ENCODE measurements around the gene OPTN.

The OPTN gene

DNA sequence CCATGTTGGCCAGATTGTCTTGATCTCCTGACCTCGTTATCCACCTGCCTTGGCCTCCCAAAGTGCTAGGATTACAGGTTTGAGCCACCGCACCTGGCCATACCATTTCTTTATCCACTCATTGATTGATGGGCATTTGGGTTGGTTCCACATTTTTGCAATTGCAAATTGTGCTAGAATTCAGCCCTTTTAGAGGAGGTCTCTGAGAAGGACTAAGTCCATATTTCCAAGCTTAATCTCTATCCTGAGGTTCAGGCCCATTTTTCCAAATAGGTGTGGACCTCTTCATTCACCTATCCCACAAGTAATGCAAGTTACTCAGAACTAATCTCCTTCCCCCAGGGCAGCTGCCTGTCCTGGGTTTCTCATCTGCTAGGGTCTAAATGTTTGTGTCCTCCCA, 9.7 kb upstream of the OPTN start:
- TF ChIP-seq TAF1 (IDR thresholded peaks at IDR 0.05; ENCODE audit: borderline replicate concordance, insufficient read depth, low read length) (no peak), FOXP2 (optimal IDR thresholded peaks at IDR 0.05; ENCODE audit: borderline replicate concordance, extremely low read depth, extremely low read length, insufficient read depth) (no peak), SIN3A (IDR thresholded peaks at IDR 0.05; ENCODE audit: borderline replicate concordance, insufficient read depth, low read length) (no peak), POLR2AphosphoS5 (IDR thresholded peaks at IDR 0.05; ENCODE audit: low read depth, low read length) (no peak)
- TF ChIP-seq, protein P1, sequence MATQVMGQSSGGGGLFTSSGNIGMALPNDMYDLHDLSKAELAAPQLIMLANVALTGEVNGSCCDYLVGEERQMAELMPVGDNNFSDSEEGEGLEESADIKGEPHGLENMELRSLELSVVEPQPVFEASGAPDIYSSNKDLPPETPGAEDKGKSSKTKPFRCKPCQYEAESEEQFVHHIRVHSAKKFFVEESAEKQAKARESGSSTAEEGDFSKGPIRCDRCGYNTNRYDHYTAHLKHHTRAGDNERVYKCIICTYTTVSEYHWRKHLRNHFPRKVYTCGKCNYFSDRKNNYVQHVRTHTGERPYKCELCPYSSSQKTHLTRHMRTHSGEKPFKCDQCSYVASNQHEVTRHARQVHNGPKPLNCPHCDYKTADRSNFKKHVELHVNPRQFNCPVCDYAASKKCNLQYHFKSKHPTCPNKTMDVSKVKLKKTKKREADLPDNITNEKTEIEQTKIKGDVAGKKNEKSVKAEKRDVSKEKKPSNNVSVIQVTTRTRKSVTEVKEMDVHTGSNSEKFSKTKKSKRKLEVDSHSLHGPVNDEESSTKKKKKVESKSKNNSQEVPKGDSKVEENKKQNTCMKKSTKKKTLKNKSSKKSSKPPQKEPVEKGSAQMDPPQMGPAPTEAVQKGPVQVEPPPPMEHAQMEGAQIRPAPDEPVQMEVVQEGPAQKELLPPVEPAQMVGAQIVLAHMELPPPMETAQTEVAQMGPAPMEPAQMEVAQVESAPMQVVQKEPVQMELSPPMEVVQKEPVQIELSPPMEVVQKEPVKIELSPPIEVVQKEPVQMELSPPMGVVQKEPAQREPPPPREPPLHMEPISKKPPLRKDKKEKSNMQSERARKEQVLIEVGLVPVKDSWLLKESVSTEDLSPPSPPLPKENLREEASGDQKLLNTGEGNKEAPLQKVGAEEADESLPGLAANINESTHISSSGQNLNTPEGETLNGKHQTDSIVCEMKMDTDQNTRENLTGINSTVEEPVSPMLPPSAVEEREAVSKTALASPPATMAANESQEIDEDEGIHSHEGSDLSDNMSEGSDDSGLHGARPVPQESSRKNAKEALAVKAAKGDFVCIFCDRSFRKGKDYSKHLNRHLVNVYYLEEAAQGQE (IDR thresholded peaks at IDR 0.05; ENCODE audit: insufficient read depth in 1 of 2, low read depth in 2 of 2, low read length in 2 of 2), result no peak

DNA sequence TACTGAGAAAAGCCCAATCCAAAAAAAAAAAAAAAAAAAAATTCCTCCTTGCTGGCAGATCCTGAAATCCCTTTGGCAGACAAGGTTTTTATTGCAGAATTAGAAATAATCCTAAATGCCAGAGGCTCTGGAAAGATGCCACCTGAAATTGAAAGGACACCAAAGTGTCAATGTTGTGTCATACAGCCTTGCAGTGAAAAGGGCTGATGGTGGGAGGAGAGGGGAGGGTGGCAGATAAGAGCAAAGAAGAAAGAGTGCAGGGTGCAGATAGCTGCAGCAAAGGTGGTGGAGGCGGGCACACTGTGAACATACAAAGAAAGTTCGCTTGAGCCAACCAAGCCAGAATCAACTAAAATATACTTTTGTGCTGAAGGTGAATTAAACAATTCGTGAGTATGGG, 8.2 kb upstream of the OPTN start:
- TF ChIP-seq POLR2AphosphoS5 (IDR thresholded peaks at IDR 0.05; ENCODE audit: low read depth, low read length), result no peak
- no peak for TF ChIP-seq FOXP2 (optimal IDR thresholded peaks at IDR 0.05; ENCODE audit: borderline replicate concordance, extremely low read depth, extremely low read length, insufficient read depth)
- no peak for TF ChIP-seq TAF1 (IDR thresholded peaks at IDR 0.05; ENCODE audit: borderline replicate concordance, insufficient read depth, low read length)
- TF ChIP-seq, protein P1 (IDR thresholded peaks at IDR 0.05; ENCODE audit: insufficient read depth in 1 of 2, low read depth in 2 of 2, low read length in 2 of 2), result no peak
- TF ChIP-seq SIN3A (IDR thresholded peaks at IDR 0.05; ENCODE audit: borderline replicate concordance, insufficient read depth, low read length), result no peak

DNA sequence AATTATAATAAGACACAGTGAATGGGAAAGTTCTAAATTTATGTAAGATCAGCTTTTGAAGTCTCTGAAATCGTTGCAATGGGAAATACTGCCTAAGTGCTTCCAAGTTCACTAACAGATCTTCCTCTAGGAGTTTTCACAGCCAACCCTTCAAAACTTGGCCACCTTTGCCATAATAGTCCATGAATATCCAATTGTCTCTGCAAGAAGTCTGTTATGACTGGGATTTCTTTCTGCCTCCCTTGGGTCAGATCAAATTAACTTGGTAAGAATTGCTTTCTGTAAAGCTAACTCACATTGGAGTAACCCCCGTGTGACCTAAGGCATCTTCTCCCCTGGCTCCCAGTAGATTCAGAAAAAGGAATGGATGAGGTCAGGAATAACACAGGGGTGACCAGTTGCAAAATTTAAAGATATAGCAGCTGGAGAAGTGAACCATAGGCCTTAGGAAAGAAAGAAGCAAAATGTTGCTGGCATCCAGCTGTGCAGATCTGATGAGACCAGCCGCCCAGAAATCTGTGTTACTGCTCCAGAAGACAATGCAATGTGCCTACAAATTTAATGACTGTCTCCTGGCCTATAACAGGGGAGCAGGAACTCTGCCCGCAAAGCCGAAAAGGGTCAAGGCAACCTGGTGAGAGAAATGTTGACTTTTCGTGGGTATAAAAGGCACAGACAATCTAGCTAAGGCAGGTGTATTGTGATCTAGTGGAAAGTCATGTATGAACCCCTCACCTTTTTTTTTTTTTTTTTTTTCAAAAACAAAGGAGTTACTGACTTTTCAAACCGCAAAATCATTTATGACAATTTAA, 7.5 kb upstream of the OPTN start:
- TF ChIP-seq POLR2AphosphoS5 (IDR thresholded peaks at IDR 0.05; ENCODE audit: low read depth, low read length), result no peak
- TF ChIP-seq, protein P1 (IDR thresholded peaks at IDR 0.05; ENCODE audit: insufficient read depth in 1 of 2, low read depth in 2 of 2, low read length in 2 of 2), result no peak
- TF ChIP-seq SIN3A (IDR thresholded peaks at IDR 0.05; ENCODE audit: borderline replicate concordance, insufficient read depth, low read length), result no peak
- TF ChIP-seq FOXP2 (optimal IDR thresholded peaks at IDR 0.05; ENCODE audit: borderline replicate concordance, extremely low read depth, extremely low read length, insufficient read depth), result no peak
- TF ChIP-seq TAF1 (IDR thresholded peaks at IDR 0.05; ENCODE audit: borderline replicate concordance, insufficient read depth, low read length), result no peak

DNA sequence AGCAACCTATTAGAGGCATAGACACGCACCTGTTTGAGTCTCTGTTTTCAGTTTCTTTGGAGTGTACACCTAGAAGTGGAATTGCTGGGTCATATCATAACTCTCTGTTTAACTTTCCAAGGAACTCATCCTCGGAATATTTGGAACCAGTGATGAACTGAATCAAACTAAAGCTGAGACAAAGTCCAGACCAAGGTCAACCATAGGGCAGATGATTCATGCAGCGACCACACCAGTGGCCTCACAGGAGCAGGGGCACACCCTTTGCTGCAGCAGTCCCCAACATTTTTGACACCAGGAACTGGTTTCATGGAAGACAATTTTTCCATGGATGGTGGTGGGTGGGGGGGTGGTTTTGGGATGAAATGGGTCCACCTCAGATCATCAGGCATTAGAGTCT, 4.9 kb upstream of the OPTN start:
- TF ChIP-seq POLR2AphosphoS5 (IDR thresholded peaks at IDR 0.05; ENCODE audit: low read depth, low read length) (no peak), TAF1 (IDR thresholded peaks at IDR 0.05; ENCODE audit: borderline replicate concordance, insufficient read depth, low read length) (no peak), SIN3A (IDR thresholded peaks at IDR 0.05; ENCODE audit: borderline replicate concordance, insufficient read depth, low read length) (no peak), FOXP2 (optimal IDR thresholded peaks at IDR 0.05; ENCODE audit: borderline replicate concordance, extremely low read depth, extremely low read length, insufficient read depth) (no peak)
- TF ChIP-seq, protein P1 (IDR thresholded peaks at IDR 0.05; ENCODE audit: insufficient read depth in 1 of 2, low read depth in 2 of 2, low read length in 2 of 2), result no peak
